Hepatocyte (in vitro differentiated cells): ENCODE results near the gene RBM5.

Experiments used
- CTCF ChIP-seq: fragments of 200-600 bp; sonication (generic); IDR thresholded peaks from 2 replicates; pipeline ENCODE4 v1.5.1; 2016; ENCODE audit warnings: antibody characterized with exemption, mild to moderate bottlenecking; ENCODE audit not compliant: poor library complexity
- EZH2 ChIP-seq: fragments of 200-600 bp; sonication (generic); IDR thresholded peaks from 2 replicates; pipeline ENCODE4 v1.6.1; 2016; ENCODE audit warnings: antibody characterized with exemption, mild to moderate bottlenecking, borderline replicate concordance

DNA sequence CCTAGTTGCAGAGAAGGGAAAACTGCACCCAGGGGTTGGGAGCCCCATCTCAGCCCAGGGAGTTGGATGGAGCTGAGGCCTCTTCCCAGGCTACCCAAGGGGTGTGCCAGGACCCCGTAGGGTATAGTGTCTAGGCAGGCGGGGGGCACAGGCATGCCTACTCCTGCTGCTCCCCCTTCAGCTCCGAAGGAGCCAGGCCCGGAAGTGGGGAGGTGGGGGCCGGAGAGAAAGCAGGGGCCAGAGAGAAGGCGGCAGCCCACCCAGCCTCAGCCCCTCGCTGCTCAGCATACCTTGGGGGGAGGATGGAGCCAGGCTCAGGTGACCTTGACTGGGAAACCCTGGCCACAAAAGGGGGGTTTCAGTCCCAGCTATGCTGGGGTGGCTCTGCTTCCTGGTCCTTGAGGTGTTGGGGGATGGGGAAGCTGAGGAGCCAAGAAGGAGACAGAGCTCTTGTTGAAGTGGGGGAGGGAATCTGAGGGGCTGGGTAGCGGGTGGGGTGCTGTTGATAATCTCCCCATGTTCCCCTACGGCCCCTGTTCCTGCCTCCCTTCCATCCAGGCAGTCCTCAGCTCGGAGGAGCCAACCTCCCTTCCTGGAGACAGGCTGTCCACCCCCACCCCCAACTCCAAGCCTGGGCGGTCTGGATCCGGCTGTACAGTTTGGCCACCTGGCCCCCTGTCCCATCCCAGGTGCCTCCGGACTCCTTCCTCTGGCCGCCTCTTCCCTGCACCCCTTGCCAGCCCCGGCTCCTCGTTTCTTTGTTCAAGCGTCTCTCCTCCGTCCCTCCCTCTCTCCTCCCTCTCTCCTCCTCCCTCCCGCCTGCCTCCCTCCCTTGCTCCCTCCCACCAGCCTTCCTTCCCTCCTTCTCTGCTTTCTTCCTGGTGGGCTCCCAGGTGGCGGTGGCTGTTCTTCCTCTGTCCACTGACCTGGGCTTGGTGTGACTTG, 68.1 kb downstream of the RBM5 start:
- TF ChIP-seq EZH2 (no peak), CTCF (no peak)
